ENCODE measurements around the gene CYP4A11.
"Not testable (repeated sequence)": the region's sequence is repeated elsewhere in the genome, so short reads cannot be mapped to it uniquely, and the experiment has no call there.

Gene CYP4A11

GRCh38 chr1:46941135-46941694 is at the start of gene CYP4A11:
TSS of gene CYP4A11 (minus strand) at chr1:46941476. CDS start at chr1:46941433, 43 bp downstream.
- DNase-seq (ENCODE audit: low read depth in 2 of 2): no peak

- DNase-seq (ENCODE audit: low read depth in 2 of 2): not testable (repeated sequence)
Measured at GRCh38 chr1:46990541-46990940, 49.3 kb upstream of the CYP4A11 start.

GRCh38 chr1:46983830-46984586 is 42.7 kb upstream of the CYP4A11 start:
- no peak for DNase-seq (ENCODE audit: low read depth in 2 of 2)

DNA sequence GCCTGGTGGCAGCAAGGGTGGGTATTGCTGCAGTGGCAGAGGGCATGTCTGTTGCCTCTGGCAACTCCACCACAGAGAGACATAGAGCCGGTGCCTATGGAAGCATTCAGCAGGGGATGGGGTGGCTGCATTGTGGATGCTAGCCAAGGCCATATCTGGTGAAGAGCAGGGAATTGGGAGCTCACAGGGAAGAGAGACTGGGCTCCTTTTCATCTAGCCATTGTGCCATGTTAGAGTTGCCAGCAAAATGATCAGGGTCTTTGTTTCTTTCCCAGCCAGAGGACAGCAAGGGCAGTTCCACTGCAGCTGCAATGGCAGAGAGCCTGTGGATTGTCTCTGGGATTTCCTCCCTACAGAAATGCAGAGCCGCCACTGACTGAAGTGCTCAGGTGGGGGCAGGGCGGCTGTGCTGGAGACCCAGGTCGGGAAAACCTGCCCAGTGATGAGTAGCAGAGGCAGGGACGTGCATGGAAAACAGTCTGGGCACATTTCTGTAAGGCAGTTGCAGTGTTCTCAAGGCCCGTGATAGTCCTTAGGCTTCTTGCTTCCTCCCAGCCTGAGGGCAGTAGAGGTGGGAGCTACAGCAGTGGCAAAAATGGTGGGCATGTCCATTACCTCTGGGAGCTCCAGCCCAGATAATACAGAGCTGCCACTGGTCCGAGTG is 42.0 kb upstream of the CYP4A11 start:
- DNase-seq (ENCODE audit: low read depth in 2 of 2): no peak

GRCh38 chr1:46969014-46969619 is 27.8 kb upstream of the CYP4A11 start:
- no peak for DNase-seq (ENCODE audit: low read depth in 2 of 2)

- not testable (repeated sequence) for DNase-seq (ENCODE audit: low read depth in 2 of 2)
Measured at GRCh38 chr1:46962272-46962671, 21.0 kb upstream of the CYP4A11 start.

DNA sequence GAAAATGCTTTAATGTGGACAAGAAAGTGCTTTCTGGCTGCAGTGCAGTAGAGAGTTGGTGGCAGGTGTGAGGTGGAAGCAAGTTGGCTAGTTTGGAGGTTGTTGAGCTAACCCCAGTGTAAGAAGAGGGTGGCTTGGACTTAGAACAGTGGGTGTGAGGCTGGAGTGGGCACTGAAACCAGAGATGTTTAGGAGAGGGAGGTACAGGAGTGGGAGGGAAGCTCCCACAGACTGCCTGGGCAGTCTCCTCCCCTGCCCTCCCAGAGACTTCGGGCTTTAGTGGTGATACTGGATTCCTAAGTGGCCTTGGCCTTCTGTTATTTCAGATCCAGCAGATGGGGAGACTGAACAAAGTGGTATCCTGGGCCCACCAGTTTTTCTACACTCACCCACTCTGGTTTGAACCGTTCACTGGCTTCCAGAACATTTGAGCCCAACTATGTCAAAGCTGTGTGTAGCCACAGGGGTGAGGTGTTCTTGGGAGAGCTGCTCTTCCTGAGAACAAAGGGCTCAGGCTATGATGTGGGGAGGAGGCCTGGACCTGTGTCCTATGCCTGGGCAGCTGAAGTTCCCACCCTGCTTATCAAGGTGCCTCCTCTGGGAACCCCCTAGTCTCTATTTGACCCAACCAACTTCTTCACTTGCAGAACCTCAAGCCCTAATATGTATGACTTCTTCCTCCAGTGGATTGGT is 19.9 kb upstream of the CYP4A11 start:
- no peak for DNase-seq (ENCODE audit: low read depth in 2 of 2)

DNA sequence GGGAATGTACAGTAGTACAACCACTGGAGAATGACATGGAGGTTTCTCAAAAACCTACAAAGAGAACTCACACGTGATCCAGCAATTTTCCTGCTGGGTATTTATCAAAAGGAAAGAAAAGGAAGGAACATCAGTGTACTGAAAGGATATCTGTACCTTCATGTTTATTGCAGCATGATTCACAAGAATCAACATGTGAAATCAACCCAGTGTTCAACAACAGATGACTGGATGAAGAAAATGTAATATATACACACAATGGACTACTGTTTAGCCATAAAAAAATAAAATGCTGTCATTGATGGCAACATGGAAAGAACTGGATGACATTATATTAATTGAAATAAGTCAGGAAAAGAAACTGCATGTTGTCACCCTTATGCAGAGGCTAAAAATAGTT is 19.0 kb upstream of the CYP4A11 start:
- no peak for DNase-seq (ENCODE audit: low read depth in 2 of 2)

- DNase-seq (ENCODE audit: low read depth in 2 of 2): not testable (repeated sequence)
Measured at GRCh38 chr1:46955116-46955515, 13.8 kb upstream of the CYP4A11 start.

GRCh38 chr1:46953847-46954246 is 12.6 kb upstream of the CYP4A11 start:
- DNase-seq (ENCODE audit: low read depth in 2 of 2): not testable (repeated sequence)

- DNase-seq (ENCODE audit: low read depth in 2 of 2): not testable (repeated sequence)
Measured at GRCh38 chr1:46949417-46949666, 8.1 kb upstream of the CYP4A11 start.

GRCh38 chr1:46948629-46949416 is 7.5 kb upstream of the CYP4A11 start:
- no peak for DNase-seq (ENCODE audit: low read depth in 2 of 2)

DNA sequence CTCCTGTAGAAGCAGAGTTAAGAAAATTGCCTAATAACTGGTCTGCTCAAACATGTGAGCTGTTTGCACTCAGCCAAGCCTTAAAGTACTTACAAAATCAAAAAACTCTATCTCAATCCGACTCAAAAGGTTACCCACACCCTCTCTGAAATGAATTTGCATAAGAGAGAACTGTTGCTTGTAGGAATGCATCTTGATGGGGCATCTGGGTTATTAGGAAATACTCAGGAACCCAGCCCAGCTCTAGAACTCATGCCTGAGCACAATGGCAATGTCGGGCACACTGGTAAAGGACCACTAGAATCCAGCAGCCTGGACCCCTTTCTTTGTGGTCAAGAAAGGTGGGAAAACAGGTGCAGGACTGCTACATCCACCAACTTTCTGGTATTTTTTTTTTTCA is 6.4 kb upstream of the CYP4A11 start:
- not testable (repeated sequence) for DNase-seq (ENCODE audit: low read depth in 2 of 2)

- DNase-seq (ENCODE audit: low read depth in 2 of 2): no peak
Measured at GRCh38 chr1:46942086-46942485, 810 bp upstream of the CYP4A11 start.

GRCh38 chr1:46940307-46940706 is 969 bp downstream of the CYP4A11 start:
- DNase-seq (ENCODE audit: low read depth in 2 of 2): no peak

DNA sequence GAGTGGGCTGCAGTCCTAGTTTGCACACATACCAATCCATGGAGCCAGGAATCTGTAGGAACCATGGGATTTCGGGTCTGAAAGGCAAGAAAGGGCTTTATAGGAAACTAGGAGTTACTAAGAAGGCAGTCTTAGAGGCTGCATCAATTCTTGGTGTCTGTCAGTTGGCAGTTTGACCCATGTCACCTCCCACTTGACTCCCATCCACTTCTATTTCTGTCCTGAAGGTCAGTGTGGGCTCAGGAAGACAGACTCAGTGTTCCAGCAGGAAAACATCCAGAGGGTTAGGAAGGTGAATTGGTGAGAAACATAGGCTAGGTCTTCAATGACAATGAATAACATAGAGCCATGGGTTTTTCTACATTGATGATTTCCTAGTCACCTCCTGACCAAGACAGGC is 4.0 kb downstream of the CYP4A11 start:
- DNase-seq (ENCODE audit: low read depth in 2 of 2): no peak

DNA sequence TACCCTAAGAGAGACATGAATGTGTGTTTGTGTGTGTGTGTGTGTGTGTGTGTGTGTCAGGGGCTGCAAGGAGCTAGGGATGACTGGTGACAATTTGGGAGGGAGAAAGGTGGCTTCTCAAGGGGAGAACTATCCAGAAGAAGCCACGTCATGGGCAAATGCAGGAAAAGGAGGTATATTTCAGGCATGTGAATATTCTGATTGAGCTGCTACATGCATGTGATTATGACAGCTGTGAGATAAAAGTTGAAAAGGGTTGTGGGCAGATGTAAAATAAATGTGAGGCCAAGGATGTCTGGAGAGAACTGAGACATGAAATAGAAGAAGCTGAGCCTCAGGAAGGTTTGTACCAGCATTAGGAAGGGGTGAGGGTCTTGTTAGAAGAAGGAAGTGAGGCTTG is 4.5 kb downstream of the CYP4A11 start:
- DNase-seq (ENCODE audit: low read depth in 2 of 2): no peak

DNA sequence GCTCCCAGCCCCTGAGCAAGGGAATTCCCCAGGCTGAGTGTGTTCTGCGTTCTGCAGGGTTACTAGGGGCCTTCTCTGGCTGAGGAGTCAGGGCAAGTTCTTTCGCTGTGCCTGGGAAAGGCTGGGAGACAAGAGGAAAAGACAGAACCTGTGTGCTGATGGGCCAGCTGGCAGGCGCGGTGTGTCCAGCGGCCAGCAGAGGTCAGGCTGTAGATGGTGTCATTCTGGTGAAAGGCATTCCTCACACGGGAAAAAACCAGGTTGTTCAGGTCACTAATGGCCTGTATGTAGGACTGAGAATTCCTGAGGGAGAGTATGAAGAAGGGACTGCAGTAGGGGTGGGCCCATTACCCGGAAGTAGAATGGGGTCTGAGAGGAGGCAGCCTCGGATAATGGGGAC is 6.4 kb downstream of the CYP4A11 start:
- not testable (repeated sequence) for DNase-seq (ENCODE audit: low read depth in 2 of 2)

GRCh38 chr1:46932020-46932419 is 9.3 kb downstream of the CYP4A11 start:
- not testable (repeated sequence) for DNase-seq (ENCODE audit: low read depth in 2 of 2)

DNA sequence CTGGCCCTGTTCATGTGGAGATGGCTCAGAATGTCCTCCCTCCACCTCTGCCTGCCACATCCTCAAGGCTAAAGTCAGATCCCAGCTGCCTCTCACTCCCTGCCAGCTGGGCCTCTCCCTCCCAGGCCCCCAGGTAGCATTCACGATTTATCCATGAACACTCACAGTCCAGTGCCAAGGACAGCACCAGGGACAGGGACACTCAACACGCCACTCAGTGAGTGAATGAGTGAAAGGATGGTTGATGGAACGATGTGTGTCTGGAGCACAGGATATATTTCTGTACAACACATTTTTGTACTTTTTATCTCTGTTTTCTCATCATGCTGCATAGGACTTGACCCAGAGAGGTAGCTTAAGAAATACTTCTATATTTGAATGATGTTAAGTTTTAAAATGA is 10.1 kb downstream of the CYP4A11 start:
- no peak for DNase-seq (ENCODE audit: low read depth in 2 of 2)

DNA sequence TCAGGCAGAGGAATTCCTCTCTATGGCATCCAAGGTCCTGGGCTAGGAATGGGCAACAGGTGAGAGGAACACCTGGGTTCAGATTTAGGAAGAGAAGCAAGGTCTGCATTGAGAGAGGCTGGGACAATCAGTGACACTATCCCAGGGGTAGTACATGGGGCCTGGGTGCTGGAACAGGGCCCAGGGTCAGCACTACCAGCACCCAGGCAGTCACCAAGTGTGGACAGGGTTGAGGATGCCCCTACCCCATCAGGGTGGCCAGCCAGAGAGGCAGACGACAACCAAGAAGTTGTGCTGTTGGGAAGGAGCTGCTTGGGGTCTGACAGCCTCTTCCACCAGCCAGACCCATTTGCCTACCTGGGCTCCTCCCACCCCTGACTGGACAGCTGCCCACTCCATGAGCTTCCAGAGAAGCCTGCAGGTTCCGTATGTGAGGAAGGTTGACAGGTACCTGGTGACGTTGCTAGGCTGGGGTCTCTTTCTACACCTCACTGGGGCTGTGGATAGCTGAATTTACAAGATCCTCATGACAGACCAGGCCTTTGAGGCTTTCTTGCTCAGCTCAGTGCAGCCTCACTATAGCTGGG is 13.9 kb downstream of the CYP4A11 start:
- no peak for DNase-seq (ENCODE audit: low read depth in 2 of 2)

All from stimulated activated CD8-positive, alpha-beta memory T cell treated with anti-CD3 and anti-CD28 coated beads, Interleukin-15, amount 100 ng/mL, for 4 hours (primary cell).